Endothelial cell of hepatic sinusoid (primary cell): ENCODE results near the gene MGP.

Experiments
- in situ Hi-C: cut with HindIII; loops from 2 replicates; pipeline ENCODE4 v1.10.0; 2017; ENCODE audit warnings: low sequenced_read_pairs

MGP gene

GRCh38 chr12:14885718-14886221 lies at the start of gene MGP:
TSS of gene MGP (minus strand) at chr12:14885854. CDS start at chr12:14885791, 63 bp downstream.
- in situ Hi-C loops, result no loop called here

GRCh38 chr12:14935031-14935430 lies 49.4 kb upstream of the MGP start:
- in situ Hi-C loops, result no loop called here

GRCh38 chr12:14934511-14934910 lies 48.9 kb upstream of the MGP start:
- in situ Hi-C loops, result no loop called here

GRCh38 chr12:14931791-14932560 lies 46.3 kb upstream of the MGP start:
- in situ Hi-C loops, result no loop called here

GRCh38 chr12:14931359-14931758 lies 45.7 kb upstream of the MGP start:
- in situ Hi-C loops, result no loop called here

GRCh38 chr12:14930299-14930698 lies 44.6 kb upstream of the MGP start:
- in situ Hi-C loops, result no loop called here

GRCh38 chr12:14928931-14929330 lies 43.3 kb upstream of the MGP start:
- in situ Hi-C loops, result no loop called here

GRCh38 chr12:14927267-14927666 lies 41.6 kb upstream of the MGP start:
- in situ Hi-C loops, result no loop called here

GRCh38 chr12:14924541-14924940 lies 38.9 kb upstream of the MGP start:
- in situ Hi-C loops, result no loop called here

GRCh38 chr12:14923944-14924343 lies 38.3 kb upstream of the MGP start:
- in situ Hi-C loops, result no loop called here

GRCh38 chr12:14921218-14921617 lies 35.6 kb upstream of the MGP start:
- in situ Hi-C loops, result no loop called here

GRCh38 chr12:14920475-14921126 lies 34.9 kb upstream of the MGP start:
- in situ Hi-C loops, result no loop called here

GRCh38 chr12:14919455-14919854 lies 33.8 kb upstream of the MGP start:
- in situ Hi-C loops, result no loop called here

GRCh38 chr12:14915736-14916135 lies 30.1 kb upstream of the MGP start:
- in situ Hi-C loops, result no loop called here

- in situ Hi-C loops, result no loop called here
These were observed 27.7 kb upstream of the MGP start for GRCh38 chr12:14913381-14913781.

- in situ Hi-C loops, result no loop called here
These were observed 25.5 kb upstream of the MGP start for GRCh38 chr12:14911131-14911530.

GRCh38 chr12:14910090-14910915 lies 24.6 kb upstream of the MGP start:
- in situ Hi-C loops, result no loop called here

GRCh38 chr12:14907953-14908352 lies 22.3 kb upstream of the MGP start:
- in situ Hi-C loops, result no loop called here

GRCh38 chr12:14906114-14906513 lies 20.5 kb upstream of the MGP start:
- in situ Hi-C loops, result no loop called here

GRCh38 chr12:14905269-14906004 lies 19.8 kb upstream of the MGP start:
- in situ Hi-C loops, result no loop called here

- in situ Hi-C loops, result no loop called here
These were observed 19.2 kb upstream of the MGP start for GRCh38 chr12:14904854-14905253.
